ENCODE measurements around the gene ANO3.

ANO3 gene

GRCh38 chr11:26465274-26465673 lies 133.3 kb downstream of the ANO3 start:
- no peaks in the 10 kb centered on the region for H3K4me1 ChIP-seq
- no peak overlapping the region for H3K4me3 ChIP-seq (ENCODE audit: low read depth, low read length)
- no peak for DNase-seq
- no peak for TF ChIP-seq CTCF (IDR thresholded peaks at IDR 0.05; ENCODE audit: low read depth, low read length)
- H3K36me3 ChIP-seq, result no peaks in the 10 kb centered on the region
- no peaks in the 10 kb centered on the region for H3K27me3 ChIP-seq
- H3K9me3 ChIP-seq, result no peaks in the 10 kb centered on the region

- H3K9me3 ChIP-seq, result no peaks in the 10 kb centered on the region
Observed at GRCh38 chr11:26467506-26467905, 135.6 kb downstream of the ANO3 start.

GRCh38 chr11:26470992-26471391 lies 139.1 kb downstream of the ANO3 start:
- Histone ChIP-seq H3K4me1 (no peaks in the 10 kb centered on the region), H3K36me3 (no peaks in the 10 kb centered on the region), H3K9me3 (no peaks in the 10 kb centered on the region), H3K4me3 (ENCODE audit: low read depth, low read length) (no peak overlapping the region), H3K27me3 (no peaks in the 10 kb centered on the region)
- no peak for DNase-seq
- no peak for TF ChIP-seq CTCF (IDR thresholded peaks at IDR 0.05; ENCODE audit: low read depth, low read length)

More at GRCh38 chr11:26467506-26467905, 135.6 kb downstream of the ANO3 start:
- TF ChIP-seq CTCF (IDR thresholded peaks at IDR 0.05; ENCODE audit: low read depth, low read length), result no peak
- H3K4me1 ChIP-seq, result no peaks in the 10 kb centered on the region
- no peaks in the 10 kb centered on the region for H3K27me3 ChIP-seq
- no peaks in the 10 kb centered on the region for H3K36me3 ChIP-seq
- DNase-seq, result no peak
- H3K4me3 ChIP-seq (ENCODE audit: low read depth, low read length), result no peak overlapping the region

- DNase-seq, result peak; percentile 4
- Histone ChIP-seq H3K4me1 (no peaks in the 10 kb centered on the region; the same call in 1 of the 2 replicates), H3K9me3 (no peaks in the 10 kb centered on the region), H3K4me3 (ENCODE audit: low read depth, low read length) (no peak overlapping the region), H3K27me3 (no peaks in the 10 kb centered on the region), H3K36me3 (no peaks in the 10 kb centered on the region)
- no peak for TF ChIP-seq CTCF (IDR thresholded peaks at IDR 0.05; ENCODE audit: low read depth, low read length)
Observed at GRCh38 chr11:26473216-26474194, 141.6 kb downstream of the ANO3 start.

- TF ChIP-seq CTCF (IDR thresholded peaks at IDR 0.05; ENCODE audit: low read depth, low read length), result no peak
- DNase-seq, result no peak
- no peak overlapping the region for H3K4me3 ChIP-seq (ENCODE audit: low read depth, low read length)
- H3K27me3 ChIP-seq, result no peaks in the 10 kb centered on the region
- H3K4me1 ChIP-seq, result no peaks in the 10 kb centered on the region; the same call in 1 of the 2 replicates
- no peaks in the 10 kb centered on the region for H3K36me3 ChIP-seq
- H3K9me3 ChIP-seq, result no peaks in the 10 kb centered on the region
Observed at GRCh38 chr11:26474401-26474800, 142.5 kb downstream of the ANO3 start.

- Histone ChIP-seq H3K4me1 (no peaks in the 10 kb centered on the region; the same call in 1 of the 2 replicates), H3K36me3 (no peaks in the 10 kb centered on the region), H3K27me3 (no peaks in the 10 kb centered on the region), H3K4me3 (ENCODE audit: low read depth, low read length) (no peak overlapping the region), H3K9me3 (no peaks in the 10 kb centered on the region)
- DNase-seq, result no peak
- no peak for TF ChIP-seq CTCF (IDR thresholded peaks at IDR 0.05; ENCODE audit: low read depth, low read length)
Observed at GRCh38 chr11:26477396-26477795, 145.5 kb downstream of the ANO3 start.
